GM10248 (cell line): ENCODE results near the gene PDE4D.

Source experiments
- CTCF ChIA-PET: fragments of 300-600 bp; sonication (Branson Sonifier 250); formaldehyde crosslinking; extraction: SDS; loops from one replicate; lab custom pipeline; 2021; ENCODE audit warnings: antibody characterized with exemption; lab: Yijun Ruan, JAX
- POLR2A ChIA-PET: fragments of 350-650 bp; sonication (Branson Sonifier 250); formaldehyde crosslinking; extraction: SDS; loops from one replicate; lab custom pipeline; 2020; ENCODE audit warnings: antibody characterized with exemption; lab: Yijun Ruan, JAX
- DNase-seq: peaks from one replicate; pipeline ENCODE4 v3.0.0; 2012; ENCODE audit errors: extremely low spot score
- CTCF ChIP-seq: IDR thresholded peaks from 2 replicates; pipeline ENCODE4 v1.5.1; 2012; ENCODE audit warnings: mild to moderate bottlenecking, low read depth; ENCODE audit errors: extremely low read depth, missing control alignments, control extremely low read depth

The PDE4D gene

GRCh38 chr5:59829922-59830321 lies 63.6 kb downstream of the PDE4D start:
- no peak for TF ChIP-seq CTCF
- CTCF ChIA-PET: interaction anchor here (0.8 to 1.5 kb wide), 2 partner anchors 16 to 20 kb away, joined by 3 to 4 read pairs; no protein-coding TSS in a partner anchor
- POLR2A ChIA-PET: no interaction called here
- DNase-seq: no peak

GRCh38 chr5:59829386-59829785 lies 64.1 kb downstream of the PDE4D start:
- CTCF ChIA-PET: interaction anchor here (0.8 to 1.5 kb wide), 2 partner anchors 15 to 19 kb away, joined by 3 to 4 read pairs; no protein-coding TSS in a partner anchor
- no peak for TF ChIP-seq CTCF
- POLR2A ChIA-PET: no interaction called here
- DNase-seq: no peak

- CTCF ChIA-PET: interaction anchor here (3.9 kb wide), 1 partner anchor 15 kb away, joined by 15 read pairs; no protein-coding TSS in a partner anchor
- TF ChIP-seq CTCF: no peak
- DNase-seq: no peak
- POLR2A ChIA-PET: no interaction called here
Observed at GRCh38 chr5:59828623-59829022, 64.9 kb downstream of the PDE4D start.

GRCh38 chr5:59826996-59827395 lies 66.5 kb downstream of the PDE4D start:
- POLR2A ChIA-PET: no interaction called here
- CTCF ChIA-PET: interaction anchor here (2.1 to 3.9 kb wide), 2 partner anchors 13 to 16 kb away, joined by 8 to 15 read pairs; no protein-coding TSS in a partner anchor
- no peak for TF ChIP-seq CTCF
- no peak for DNase-seq

GRCh38 chr5:59823420-59823819 lies 70.1 kb downstream of the PDE4D start:
- no peak for TF ChIP-seq CTCF
- no peak for DNase-seq
- CTCF ChIA-PET: interaction anchor here (1.5 to 6.1 kb wide), 3 partner anchors 8 to 13 kb away, joined by 3 to 34 read pairs (median 11); no protein-coding TSS in a partner anchor
- POLR2A ChIA-PET: no interaction called here

- no peak for DNase-seq
- POLR2A ChIA-PET: no interaction called here
- CTCF ChIA-PET: interaction anchor here (6.1 kb wide), 1 partner anchor 10 kb away, joined by 34 read pairs; no protein-coding TSS in a partner anchor
- no peak for TF ChIP-seq CTCF
Observed at GRCh38 chr5:59819806-59820205, 73.7 kb downstream of the PDE4D start.
